Right lung (tissue), 5 donors: ENCODE data around the gene SYMPK. TPM values are rescaled to one million over a fixed set of nuclear protein-coding genes. Genes with fewer than 3 reads are reported as not detected.

ENCODE experiments used
- DNase-seq, 2 donors: peaks; one replicate each; pipeline ENCODE4 v3.0.0-alpha.2; 2013
- polyA plus RNA-seq, 5 donors: library from polyadenylated mRNA; unstranded; fragments of 120-200 nt; gene quantifications; one replicate each; pipeline versions ENCODE4 v1.2.1 to v1.2.3, GENCODE V29; 2013; ENCODE audit warnings: inconsistent platforms in 1 of 5, low replicate concordance in 1 of 5; ENCODE audit not compliant: insufficient read length in 5 of 5, insufficient read depth in 1 of 5

The SYMPK gene
- polyA plus RNA-seq, 5 donors = 50.6 to 73.7 (median 64.0) TPM

- no peak for DNase-seq
These were observed 94.3 kb downstream of the SYMPK start for GRCh38 chr19:45768655-45768983.

- DNase-seq = peak; percentile 70 to 78
These were observed 94.9 kb downstream of the SYMPK start for GRCh38 chr19:45767881-45768654.

GRCh38 chr19:45767410-45767880 is 95.5 kb downstream of the SYMPK start:
- peak; percentile 82 to 85 for DNase-seq

GRCh38 chr19:45766869-45767346 is 96.0 kb downstream of the SYMPK start:
- peak in 1 of 2 donors; percentile 69 for DNase-seq

- no peak for DNase-seq
These were observed 96.6 kb downstream of the SYMPK start for GRCh38 chr19:45766296-45766868.

GRCh38 chr19:45765702-45766295 is 97.1 kb downstream of the SYMPK start:
- DNase-seq = no peak

Other genes starting within 250 kb of the SYMPK start
- gene EML2, start 223.8 kb downstream of the SYMPK start, polyA plus RNA-seq = 10 to 100 TPM; 24.3 to 31.4 (median 29.8) TPM
- 1 to 10 TPM; 2.8 to 8.7 (median 5.2) TPM for gene GIPR, start 194.9 kb downstream of the SYMPK start, polyA plus RNA-seq
- gene SNRPD2, start 171.2 kb downstream of the SYMPK start, polyA plus RNA-seq = 100 to 1,000 TPM; 328 to 445 (median 361) TPM
- 10 to 100 TPM in 4 of 5 donors, 1 to 10 TPM in 1; 7.2 to 14.6 (median 11.4) TPM for gene QPCTL, start 170.5 kb downstream of the SYMPK start, polyA plus RNA-seq
- gene FBXO46, start 132.3 kb downstream of the SYMPK start, polyA plus RNA-seq = 10 to 100 TPM; 10.2 to 22.1 (median 17.6) TPM
- not detected for gene MEIOSIN, start 129.7 kb downstream of the SYMPK start, polyA plus RNA-seq
- gene SIX5, start 93.9 kb downstream of the SYMPK start, polyA plus RNA-seq = 10 to 100 TPM; 10.7 to 39.5 (median 20.0) TPM
- 10 to 100 TPM; 43.9 to 89.6 (median 52.9) TPM for gene DMPK, start 80.7 kb downstream of the SYMPK start, polyA plus RNA-seq
- gene DMWD, start 70.3 kb downstream of the SYMPK start, polyA plus RNA-seq = 10 to 100 TPM; 23.6 to 45.4 (median 34.3) TPM
- under 1 TPM in 1 of 5 donors, not detected in 4; 0.08 TPM for gene RSPH6A, start 47.8 kb downstream of the SYMPK start, polyA plus RNA-seq
- 1 to 10 TPM; 1.2 to 3.3 (median 1.6) TPM for gene FOXA3, start 1.2 kb upstream of the SYMPK start, polyA plus RNA-seq
- 10 to 100 TPM; 12.1 to 33.4 (median 15.8) TPM for gene IRF2BP1, start 23.0 kb upstream of the SYMPK start, polyA plus RNA-seq
- 1 to 10 TPM; 3.6 to 7.5 (median 5.0) TPM for gene MYPOP, start 39.5 kb upstream of the SYMPK start, polyA plus RNA-seq
- not detected for gene NANOS2, start 51.6 kb upstream of the SYMPK start, polyA plus RNA-seq
- gene NOVA2, start 110.7 kb upstream of the SYMPK start, polyA plus RNA-seq = 10 to 100 TPM in 1 of 5 donors, 1 to 10 TPM in 4; 7.4 to 11.1 (median 9.6) TPM
- 10 to 100 TPM; 11.6 to 15.4 (median 13.4) TPM for gene CCDC61, start 132.3 kb upstream of the SYMPK start, polyA plus RNA-seq
- gene PGLYRP1, start 159.9 kb upstream of the SYMPK start, polyA plus RNA-seq = 1 to 10 TPM in 1 of 5 donors, under 1 TPM in 3, not detected in 1; 0.48 to 1.1 (median 0.84) TPM
- gene IGFL4, start 177.9 kb upstream of the SYMPK start, polyA plus RNA-seq = 1 to 10 TPM in 1 of 5 donors, under 1 TPM in 4; 0.40 to 1.0 (median 0.58) TPM